SK-N-SH treated with all-trans-retinoic acid at 6 μM for 48 hours (cell line): Measurements from ENCODE around the gene AEBP1.

Experiments
- ATAC-seq: fragments of 200-7000 bp; cut with Tn5 transposase; 3 replicates; pipeline ENCODE4 v1.9.1; 2020; ENCODE audit warnings: mild to moderate bottlenecking, moderate library complexity
- ARNTL ChIP-seq: fragments of 450-650 bp; formaldehyde crosslinking; IDR thresholded peaks from 2 replicates; pipeline ENCODE4 v1.5.0; 2020; ENCODE audit warnings: low read depth, mild to moderate bottlenecking, moderate library complexity, borderline replicate concordance
- CSDC2 ChIP-seq: fragments of 250-450 bp; sonication (Bioruptor Pico); IDR thresholded peaks from 2 replicates; pipeline ENCODE4 v1.5.0; 2020; ENCODE audit warnings: mild to moderate bottlenecking, moderate library complexity
- ESRRG ChIP-seq: fragments of 250-450 bp; sonication (Bioruptor Pico); IDR thresholded peaks from 2 replicates; pipeline ENCODE4 v1.6.1; 2021; ENCODE audit warnings: mild to moderate bottlenecking
- ISL1 ChIP-seq: fragments of 250-450 bp; sonication (Bioruptor Pico); IDR thresholded peaks from 2 replicates; pipeline ENCODE4 v2.1.2; 2022; ENCODE audit warnings: mild to moderate bottlenecking, moderate library complexity
- OSR1 ChIP-seq: fragments of 250-450 bp; sonication (Bioruptor Pico); IDR thresholded peaks from 2 replicates; pipeline ENCODE4 v1.8.0; 2022; ENCODE audit warnings: moderate library complexity, mild to moderate bottlenecking, inconsistent platforms
- PPARA ChIP-seq: fragments of 250-450 bp; sonication (Bioruptor Pico); IDR thresholded peaks from 2 replicates; pipeline ENCODE4 v1.5.0; 2020; ENCODE audit warnings: mild to moderate bottlenecking, borderline replicate concordance
- RARB ChIP-seq: fragments of 250-450 bp; sonication (Bioruptor Pico); IDR thresholded peaks from 2 replicates; pipeline ENCODE4 v1.8.0; 2021; ENCODE audit warnings: mild to moderate bottlenecking, moderate library complexity
- SNAI2 ChIP-seq: fragments of 250-450 bp; sonication (Bioruptor Pico); IDR thresholded peaks from 2 replicates; pipeline ENCODE4 v1.5.0; 2020; ENCODE audit warnings: mild to moderate bottlenecking, moderate library complexity
- TCF4 ChIP-seq: fragments of 250-450 bp; sonication (Bioruptor Pico); IDR thresholded peaks from 2 replicates; pipeline ENCODE4 v1.8.0; 2021; ENCODE audit warnings: mild to moderate bottlenecking, moderate library complexity, borderline replicate concordance
- TOX ChIP-seq: fragments of 250-450 bp; sonication (Bioruptor Pico); IDR thresholded peaks from 2 replicates; pipeline ENCODE4 v1.8.0; 2021; ENCODE audit warnings: mild to moderate bottlenecking, moderate library complexity, borderline replicate concordance
- ZC3H10 ChIP-seq: fragments of 250-450 bp; sonication (Bioruptor Pico); IDR thresholded peaks from 2 replicates; pipeline ENCODE4 v1.5.1; 2021; ENCODE audit warnings: mild to moderate bottlenecking, moderate library complexity
- ZFP30 ChIP-seq: fragments of 450-650 bp; formaldehyde crosslinking; IDR thresholded peaks from 2 replicates; pipeline ENCODE4 v1.5.0; 2022; ENCODE audit warnings: mild to moderate bottlenecking, moderate library complexity
- ZNF565 ChIP-seq: fragments of 450-650 bp; formaldehyde crosslinking; conservative IDR thresholded peaks from 2 replicates; pipeline ENCODE4 v1.5.0; 2020; ENCODE audit warnings: low read depth, mild to moderate bottlenecking, moderate library complexity
- ZNF70 ChIP-seq: fragments of 450-650 bp; formaldehyde crosslinking; IDR thresholded peaks from 2 replicates; pipeline ENCODE4 v1.5.0; 2020; ENCODE audit warnings: mild to moderate bottlenecking, moderate library complexity
- ZNF8 ChIP-seq: fragments of 450-650 bp; formaldehyde crosslinking; IDR thresholded peaks from 2 replicates; pipeline ENCODE4 v1.5.0; 2020; ENCODE audit warnings: mild to moderate bottlenecking, moderate library complexity
- TF ChIP-seq, protein P1 (sequence below): fragments of 250-450 bp; sonication (Bioruptor Pico); IDR thresholded peaks from 2 replicates; pipeline ENCODE4 v1.8.0; 2021; ENCODE audit warnings: low read depth, mild to moderate bottlenecking, moderate library complexity, borderline replicate concordance
- TF ChIP-seq, protein P2 (sequence below): fragments of 250-450 bp; sonication (Bioruptor Pico); IDR thresholded peaks from 2 replicates; pipeline ENCODE4 v1.8.0; 2020; ENCODE audit warnings: mild to moderate bottlenecking, moderate library complexity, borderline replicate concordance
- TF ChIP-seq, protein P3 (sequence below): fragments of 250-450 bp; sonication (Bioruptor Pico); IDR thresholded peaks from 2 replicates; pipeline ENCODE4 v1.5.0; 2020; ENCODE audit warnings: mild to moderate bottlenecking, moderate library complexity
- TF ChIP-seq, protein P4 (sequence below): fragments of 250-450 bp; sonication (Bioruptor Pico); IDR thresholded peaks from 2 replicates; pipeline ENCODE4 v1.5.1; 2020; ENCODE audit warnings: low read depth, mild to moderate bottlenecking, moderate library complexity
- TF ChIP-seq, protein P5 (sequence below): fragments of 250-450 bp; sonication (Bioruptor Pico); IDR thresholded peaks from 2 replicates; pipeline ENCODE4 v1.5.1; 2021; ENCODE audit warnings: mild to moderate bottlenecking, moderate library complexity

AEBP1 gene

DNA sequence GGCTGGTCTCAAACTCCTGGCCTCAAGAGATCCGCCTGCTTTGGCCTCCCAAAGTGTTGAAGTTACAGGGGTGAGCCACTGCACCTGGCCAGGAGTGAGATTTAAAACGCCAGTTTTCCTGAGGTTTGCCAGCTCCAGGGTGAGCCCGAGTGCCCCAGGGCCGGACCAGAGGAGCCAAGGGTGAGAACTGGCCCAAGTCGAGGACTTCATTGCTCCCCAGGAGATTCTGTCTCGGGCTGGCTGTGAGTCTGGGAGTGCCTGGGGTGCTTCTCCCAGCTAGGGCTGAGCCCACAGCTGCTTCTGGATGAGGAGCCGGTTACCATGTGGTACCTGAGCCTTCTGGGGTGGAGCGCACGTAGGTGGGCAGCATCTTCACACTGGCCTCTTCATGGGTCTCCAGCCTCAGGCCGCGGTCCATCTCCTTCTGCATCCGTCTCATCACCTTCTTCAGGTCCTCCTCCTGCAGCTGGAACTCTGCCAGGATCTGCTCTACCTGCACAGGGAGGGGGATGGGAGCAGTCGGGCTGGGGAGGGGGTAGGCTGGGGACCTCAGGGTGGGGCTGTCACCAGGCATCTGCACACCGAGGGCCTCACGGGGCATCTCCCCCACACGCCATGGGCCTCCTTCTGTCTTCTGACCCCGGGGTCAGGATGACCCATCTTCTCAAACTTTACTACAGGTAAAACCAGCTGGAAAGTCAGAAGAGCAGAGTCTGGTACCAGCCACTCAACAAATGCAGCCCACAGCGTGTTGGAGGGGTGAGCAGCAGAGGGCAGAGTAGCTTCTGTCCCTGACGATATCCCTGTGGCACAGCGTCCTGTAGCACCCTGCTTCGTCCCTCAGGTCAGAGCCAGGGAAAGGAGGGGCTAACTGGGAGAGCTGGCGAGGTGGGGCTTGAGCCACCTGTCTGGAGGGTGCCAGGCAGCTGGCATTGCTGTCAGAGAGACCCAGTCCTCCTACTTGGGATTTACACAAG is 49.1 kb downstream of the AEBP1 start:
- no peak for TF ChIP-seq OSR1 (CRISPR knock-in tag)
- TF ChIP-seq, protein P1, sequence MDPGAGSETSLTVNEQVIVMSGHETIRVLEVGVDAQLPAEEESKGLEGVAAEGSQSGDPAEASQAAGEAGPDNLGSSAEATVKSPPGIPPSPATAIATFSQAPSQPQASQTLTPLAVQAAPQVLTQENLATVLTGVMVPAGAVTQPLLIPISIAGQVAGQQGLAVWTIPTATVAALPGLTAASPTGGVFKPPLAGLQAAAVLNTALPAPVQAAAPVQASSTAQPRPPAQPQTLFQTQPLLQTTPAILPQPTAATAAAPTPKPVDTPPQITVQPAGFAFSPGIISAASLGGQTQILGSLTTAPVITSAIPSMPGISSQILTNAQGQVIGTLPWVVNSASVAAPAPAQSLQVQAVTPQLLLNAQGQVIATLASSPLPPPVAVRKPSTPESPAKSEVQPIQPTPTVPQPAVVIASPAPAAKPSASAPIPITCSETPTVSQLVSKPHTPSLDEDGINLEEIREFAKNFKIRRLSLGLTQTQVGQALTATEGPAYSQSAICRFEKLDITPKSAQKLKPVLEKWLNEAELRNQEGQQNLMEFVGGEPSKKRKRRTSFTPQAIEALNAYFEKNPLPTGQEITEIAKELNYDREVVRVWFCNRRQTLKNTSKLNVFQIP (CRISPR knock-in tag) = no peak
- TF ChIP-seq ESRRG (CRISPR knock-in tag) = no peak
- no peak for TF ChIP-seq TCF4 (CRISPR knock-in tag)
- no peak for TF ChIP-seq CSDC2 (CRISPR knock-in tag)
- no peak for TF ChIP-seq ZFP30 (CRISPR knock-in tag)
- ATAC-seq = no peak

DNA sequence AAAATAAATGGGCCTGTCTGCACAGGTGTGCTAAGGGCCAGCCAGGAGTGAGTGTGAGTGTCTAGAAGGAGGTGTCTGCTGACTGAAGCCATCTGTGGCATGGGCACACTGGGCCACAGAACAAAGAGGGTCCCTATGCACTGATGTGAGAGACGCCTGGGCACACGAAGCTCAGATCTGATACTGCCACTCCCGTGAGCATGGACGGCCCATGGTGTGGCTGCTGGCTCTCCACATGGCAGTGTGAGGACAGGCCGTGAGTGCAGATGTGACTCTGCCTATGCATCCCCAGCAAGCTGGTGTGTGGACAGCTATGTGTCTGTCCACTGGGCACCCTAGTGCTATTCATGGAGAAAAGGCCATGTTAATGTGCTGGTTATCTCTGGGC is 49.8 kb downstream of the AEBP1 start:
- ATAC-seq = no peak
- TF ChIP-seq RARB (CRISPR knock-in tag) (no peak), ZC3H10 (CRISPR knock-in tag) (no peak), ARNTL (CRISPR knock-in tag) (no peak), CSDC2 (CRISPR knock-in tag) (no peak), ZNF8 (no peak), TOX (CRISPR knock-in tag) (no peak), ISL1 (CRISPR knock-in tag) (no peak), ZNF565 (CRISPR knock-in tag) (no peak), OSR1 (CRISPR knock-in tag) (no peak), SNAI2 (CRISPR knock-in tag) (no peak), ESRRG (CRISPR knock-in tag) (no peak), TCF4 (CRISPR knock-in tag) (no peak), ZFP30 (CRISPR knock-in tag) (no peak), ZNF70 (CRISPR knock-in tag) (no peak), PPARA (CRISPR knock-in tag) (no peak)
- TF ChIP-seq, protein P2, sequence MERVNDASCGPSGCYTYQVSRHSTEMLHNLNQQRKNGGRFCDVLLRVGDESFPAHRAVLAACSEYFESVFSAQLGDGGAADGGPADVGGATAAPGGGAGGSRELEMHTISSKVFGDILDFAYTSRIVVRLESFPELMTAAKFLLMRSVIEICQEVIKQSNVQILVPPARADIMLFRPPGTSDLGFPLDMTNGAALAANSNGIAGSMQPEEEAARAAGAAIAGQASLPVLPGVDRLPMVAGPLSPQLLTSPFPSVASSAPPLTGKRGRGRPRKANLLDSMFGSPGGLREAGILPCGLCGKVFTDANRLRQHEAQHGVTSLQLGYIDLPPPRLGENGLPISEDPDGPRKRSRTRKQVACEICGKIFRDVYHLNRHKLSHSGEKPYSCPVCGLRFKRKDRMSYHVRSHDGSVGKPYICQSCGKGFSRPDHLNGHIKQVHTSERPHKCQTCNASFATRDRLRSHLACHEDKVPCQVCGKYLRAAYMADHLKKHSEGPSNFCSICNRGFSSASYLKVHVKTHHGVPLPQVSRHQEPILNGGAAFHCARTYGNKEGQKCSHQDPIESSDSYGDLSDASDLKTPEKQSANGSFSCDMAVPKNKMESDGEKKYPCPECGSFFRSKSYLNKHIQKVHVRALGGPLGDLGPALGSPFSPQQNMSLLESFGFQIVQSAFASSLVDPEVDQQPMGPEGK (CRISPR knock-in tag) = no peak
- TF ChIP-seq, protein P1 (CRISPR knock-in tag) = no peak
- TF ChIP-seq, protein P3, sequence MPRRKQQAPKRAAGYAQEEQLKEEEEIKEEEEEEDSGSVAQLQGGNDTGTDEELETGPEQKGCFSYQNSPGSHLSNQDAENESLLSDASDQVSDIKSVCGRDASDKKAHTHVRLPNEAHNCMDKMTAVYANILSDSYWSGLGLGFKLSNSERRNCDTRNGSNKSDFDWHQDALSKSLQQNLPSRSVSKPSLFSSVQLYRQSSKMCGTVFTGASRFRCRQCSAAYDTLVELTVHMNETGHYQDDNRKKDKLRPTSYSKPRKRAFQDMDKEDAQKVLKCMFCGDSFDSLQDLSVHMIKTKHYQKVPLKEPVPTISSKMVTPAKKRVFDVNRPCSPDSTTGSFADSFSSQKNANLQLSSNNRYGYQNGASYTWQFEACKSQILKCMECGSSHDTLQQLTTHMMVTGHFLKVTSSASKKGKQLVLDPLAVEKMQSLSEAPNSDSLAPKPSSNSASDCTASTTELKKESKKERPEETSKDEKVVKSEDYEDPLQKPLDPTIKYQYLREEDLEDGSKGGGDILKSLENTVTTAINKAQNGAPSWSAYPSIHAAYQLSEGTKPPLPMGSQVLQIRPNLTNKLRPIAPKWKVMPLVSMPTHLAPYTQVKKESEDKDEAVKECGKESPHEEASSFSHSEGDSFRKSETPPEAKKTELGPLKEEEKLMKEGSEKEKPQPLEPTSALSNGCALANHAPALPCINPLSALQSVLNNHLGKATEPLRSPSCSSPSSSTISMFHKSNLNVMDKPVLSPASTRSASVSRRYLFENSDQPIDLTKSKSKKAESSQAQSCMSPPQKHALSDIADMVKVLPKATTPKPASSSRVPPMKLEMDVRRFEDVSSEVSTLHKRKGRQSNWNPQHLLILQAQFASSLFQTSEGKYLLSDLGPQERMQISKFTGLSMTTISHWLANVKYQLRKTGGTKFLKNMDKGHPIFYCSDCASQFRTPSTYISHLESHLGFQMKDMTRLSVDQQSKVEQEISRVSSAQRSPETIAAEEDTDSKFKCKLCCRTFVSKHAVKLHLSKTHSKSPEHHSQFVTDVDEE = no peak
- TF ChIP-seq, protein P4, sequence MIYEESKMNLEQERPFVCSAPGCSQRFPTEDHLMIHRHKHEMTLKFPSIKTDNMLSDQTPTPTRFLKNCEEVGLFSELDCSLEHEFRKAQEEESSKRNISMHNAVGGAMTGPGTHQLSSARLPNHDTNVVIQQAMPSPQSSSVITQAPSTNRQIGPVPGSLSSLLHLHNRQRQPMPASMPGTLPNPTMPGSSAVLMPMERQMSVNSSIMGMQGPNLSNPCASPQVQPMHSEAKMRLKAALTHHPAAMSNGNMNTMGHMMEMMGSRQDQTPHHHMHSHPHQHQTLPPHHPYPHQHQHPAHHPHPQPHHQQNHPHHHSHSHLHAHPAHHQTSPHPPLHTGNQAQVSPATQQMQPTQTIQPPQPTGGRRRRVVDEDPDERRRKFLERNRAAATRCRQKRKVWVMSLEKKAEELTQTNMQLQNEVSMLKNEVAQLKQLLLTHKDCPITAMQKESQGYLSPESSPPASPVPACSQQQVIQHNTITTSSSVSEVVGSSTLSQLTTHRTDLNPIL (CRISPR knock-in tag) = no peak

DNA sequence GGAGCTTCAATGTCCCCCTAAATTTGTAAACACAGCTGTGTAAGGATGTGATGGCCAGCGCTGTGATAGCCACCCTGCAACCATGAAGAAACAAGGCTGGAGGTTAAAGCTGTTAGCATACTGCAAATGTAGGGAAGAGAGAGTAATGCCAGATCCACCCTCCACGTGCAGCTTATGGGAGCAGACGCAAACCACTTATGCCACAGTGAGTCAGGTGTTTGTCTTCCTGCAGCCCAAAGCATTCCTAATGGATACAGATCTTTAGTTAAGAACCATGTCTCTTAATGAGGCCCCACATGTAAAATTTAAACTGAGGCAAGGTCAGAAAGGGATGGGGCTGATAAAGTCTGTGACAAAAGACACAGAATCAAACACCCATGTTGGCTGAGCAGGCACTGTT is 50.6 kb downstream of the AEBP1 start:
- no peak for TF ChIP-seq TOX (CRISPR knock-in tag)
- TF ChIP-seq, protein P5, sequence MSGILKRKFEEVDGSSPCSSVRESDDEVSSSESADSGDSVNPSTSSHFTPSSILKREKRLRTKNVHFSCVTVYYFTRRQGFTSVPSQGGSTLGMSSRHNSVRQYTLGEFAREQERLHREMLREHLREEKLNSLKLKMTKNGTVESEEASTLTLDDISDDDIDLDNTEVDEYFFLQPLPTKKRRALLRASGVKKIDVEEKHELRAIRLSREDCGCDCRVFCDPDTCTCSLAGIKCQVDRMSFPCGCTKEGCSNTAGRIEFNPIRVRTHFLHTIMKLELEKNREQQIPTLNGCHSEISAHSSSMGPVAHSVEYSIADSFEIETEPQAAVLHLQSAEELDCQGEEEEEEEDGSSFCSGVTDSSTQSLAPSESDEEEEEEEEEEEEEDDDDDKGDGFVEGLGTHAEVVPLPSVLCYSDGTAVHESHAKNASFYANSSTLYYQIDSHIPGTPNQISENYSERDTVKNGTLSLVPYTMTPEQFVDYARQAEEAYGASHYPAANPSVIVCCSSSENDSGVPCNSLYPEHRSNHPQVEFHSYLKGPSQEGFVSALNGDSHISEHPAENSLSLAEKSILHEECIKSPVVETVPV = no peak
- TF ChIP-seq CSDC2 (CRISPR knock-in tag) = no peak

More for the DNA sequence above, 50.6 kb downstream of the AEBP1 start:
- no peak for ATAC-seq
